HEK293 (cell line): Measurements from ENCODE around the gene TNS3.

Experiments
- CTCF ChIA-PET: fragments of 350-600 bp; formaldehyde crosslinking; extraction: SDS; loops from one replicate; lab custom pipeline; 2021; ENCODE audit warnings: antibody characterized with exemption; lab: Yijun Ruan, JAX
- POLR2A ChIA-PET: fragments of 300-600 bp; formaldehyde crosslinking; extraction: SDS; loops from one replicate; lab custom pipeline; 2020; ENCODE audit warnings: antibody characterized with exemption, inconsistent platforms; lab: Yijun Ruan, JAX
- H3K27ac ChIP-seq: fragments of 200-500 bp; sonication (Bioruptor generic); 2 replicates; pipeline ENCODE4 v1.5.1; 2014; ENCODE audit warnings: low read depth, low read length, control low read depth, inconsistent platforms; ENCODE audit errors: extremely low read depth
- H3K36me3 ChIP-seq, 2 experiments: fragments of 200-500 bp in 1 of 2; sonication (Bioruptor generic) in 1 of 2; 1 replicate in 1 of 2; 2 replicates in 1 of 2; pipeline ENCODE4 v1.5.1; 2014 to 2017; ENCODE audit warnings: inconsistent platforms in 2 of 2, low read length in 2 of 2; ENCODE audit not compliant: control insufficient read depth in 2 of 2, insufficient read depth in 1 of 2
- H3K4me1 ChIP-seq: fragments of 200-500 bp; sonication (Bioruptor generic); 2 replicates; pipeline ENCODE4 v1.5.1; 2014; ENCODE audit warnings: mild to moderate bottlenecking, low read length, inconsistent platforms; ENCODE audit not compliant: control insufficient read depth, insufficient read depth
- H3K4me3 ChIP-seq: 2 replicates; pipeline ENCODE4 v1.5.1; 2011; ENCODE audit warnings: low read depth, mild to moderate bottlenecking, control low read depth, low read length, moderate library complexity
- H3K9me3 ChIP-seq: fragments of 200-500 bp; sonication (Bioruptor generic); 2 replicates; pipeline ENCODE4 v1.5.1; 2014; ENCODE audit warnings: low read depth, low read length, inconsistent platforms; ENCODE audit not compliant: control insufficient read depth, insufficient read depth
- OVOL3 ChIP-seq: fragments of 450-650 bp; formaldehyde crosslinking; IDR thresholded peaks from 2 replicates; pipeline ENCODE4 v1.5.1; 2016; ENCODE audit warnings: missing biosample characterization, missing genetic modification characterization
- SCRT2 ChIP-seq: fragments of 450-650 bp; formaldehyde crosslinking; IDR thresholded peaks from 2 replicates; pipeline ENCODE4 v1.5.1; 2016; ENCODE audit warnings: missing biosample characterization, missing genetic modification characterization
- ZNF140 ChIP-seq: fragments of 450-650 bp; formaldehyde crosslinking; IDR thresholded peaks from 2 replicates; pipeline ENCODE4 v1.5.1; 2016; ENCODE audit warnings: missing biosample characterization, missing genetic modification characterization
- ZNF23 ChIP-seq: fragments of 450-650 bp; formaldehyde crosslinking; IDR thresholded peaks from 2 replicates; pipeline ENCODE4 v1.5.1; 2016; ENCODE audit warnings: missing biosample characterization, missing genetic modification characterization, borderline replicate concordance
- ZNF596 ChIP-seq: fragments of 450-650 bp; IDR thresholded peaks from 2 replicates; pipeline ENCODE4 v1.5.0; 2018; ENCODE audit warnings: missing biosample characterization, mild to moderate bottlenecking, missing genetic modification characterization, moderate library complexity
- ZXDB ChIP-seq: fragments of 450-650 bp; formaldehyde crosslinking; IDR thresholded peaks from 2 replicates; pipeline ENCODE4 v1.5.1; 2016; ENCODE audit warnings: missing biosample characterization, missing genetic modification characterization
- TF ChIP-seq, protein P1 (sequence below): fragments of 450-650 bp; formaldehyde crosslinking; IDR thresholded peaks from 2 replicates; pipeline ENCODE4 v1.5.1; 2016; ENCODE audit warnings: missing biosample characterization, missing genetic modification characterization, low read depth
- TF ChIP-seq, protein P2 (sequence below): fragments of 450-650 bp; formaldehyde crosslinking; IDR thresholded peaks from 2 replicates; pipeline ENCODE4 v1.5.1; 2016; ENCODE audit warnings: missing biosample characterization, missing genetic modification characterization, borderline replicate concordance
- TF ChIP-seq, protein P3 (sequence below): fragments of 450-650 bp; formaldehyde crosslinking; IDR thresholded peaks from 2 replicates; pipeline ENCODE4 v1.5.1; 2016; ENCODE audit warnings: missing biosample characterization, missing genetic modification characterization

Gene TNS3

DNA sequence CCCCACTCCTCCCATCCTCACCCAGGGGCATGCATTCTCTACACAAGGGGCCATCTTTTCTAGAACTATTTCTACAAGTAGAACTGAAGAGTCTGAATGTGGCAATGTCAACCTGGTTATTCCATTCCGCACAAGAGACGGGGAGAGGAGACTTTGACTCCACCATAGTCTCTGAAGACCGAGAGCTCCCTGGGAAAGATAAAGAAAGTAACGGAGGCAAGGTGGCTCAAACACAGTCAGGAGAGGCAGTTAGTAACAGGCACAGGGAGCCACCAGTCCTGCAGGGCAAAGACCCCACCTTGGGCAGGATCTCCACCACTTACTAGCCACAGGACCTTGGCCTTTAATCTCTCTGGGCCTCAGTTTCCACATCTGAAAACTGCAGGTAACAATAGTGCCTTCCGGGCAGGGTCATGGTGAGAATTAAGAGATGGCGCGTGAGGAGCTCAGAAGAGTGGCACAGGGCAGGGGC lies 100.3 kb downstream of the TNS3 start:
- Histone ChIP-seq H3K27ac (no peak overlapping the region), H3K4me1 (peaks cover 10% of the 10 kb centered on the region), H3K36me3 (no peaks in the 10 kb centered on the region), H3K4me3 (no peak overlapping the region), H3K9me3 (no peaks in the 10 kb centered on the region)
- ChIA-PET POLR2A (no interaction called here), CTCF (interaction anchor here (0.6 kb wide), 1 partner anchor 80 kb away, joined by 3 read pairs; no protein-coding TSS in a partner anchor)
- TF ChIP-seq, protein P1, sequence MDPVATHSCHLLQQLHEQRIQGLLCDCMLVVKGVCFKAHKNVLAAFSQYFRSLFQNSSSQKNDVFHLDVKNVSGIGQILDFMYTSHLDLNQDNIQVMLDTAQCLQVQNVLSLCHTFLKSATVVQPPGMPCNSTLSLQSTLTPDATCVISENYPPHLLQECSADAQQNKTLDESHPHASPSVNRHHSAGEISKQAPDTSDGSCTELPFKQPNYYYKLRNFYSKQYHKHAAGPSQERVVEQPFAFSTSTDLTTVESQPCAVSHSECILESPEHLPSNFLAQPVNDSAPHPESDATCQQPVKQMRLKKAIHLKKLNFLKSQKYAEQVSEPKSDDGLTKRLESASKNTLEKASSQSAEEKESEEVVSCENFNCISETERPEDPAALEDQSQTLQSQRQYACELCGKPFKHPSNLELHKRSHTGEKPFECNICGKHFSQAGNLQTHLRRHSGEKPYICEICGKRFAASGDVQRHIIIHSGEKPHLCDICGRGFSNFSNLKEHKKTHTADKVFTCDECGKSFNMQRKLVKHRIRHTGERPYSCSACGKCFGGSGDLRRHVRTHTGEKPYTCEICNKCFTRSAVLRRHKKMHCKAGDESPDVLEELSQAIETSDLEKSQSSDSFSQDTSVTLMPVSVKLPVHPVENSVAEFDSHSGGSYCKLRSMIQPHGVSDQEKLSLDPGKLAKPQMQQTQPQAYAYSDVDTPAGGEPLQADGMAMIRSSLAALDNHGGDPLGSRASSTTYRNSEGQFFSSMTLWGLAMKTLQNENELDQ, result no peak
- TF ChIP-seq ZNF596 (tag by site-specific recombination), result no peak
- no peak for TF ChIP-seq ZNF23 (tag by site-specific recombination)
- TF ChIP-seq, protein P2, sequence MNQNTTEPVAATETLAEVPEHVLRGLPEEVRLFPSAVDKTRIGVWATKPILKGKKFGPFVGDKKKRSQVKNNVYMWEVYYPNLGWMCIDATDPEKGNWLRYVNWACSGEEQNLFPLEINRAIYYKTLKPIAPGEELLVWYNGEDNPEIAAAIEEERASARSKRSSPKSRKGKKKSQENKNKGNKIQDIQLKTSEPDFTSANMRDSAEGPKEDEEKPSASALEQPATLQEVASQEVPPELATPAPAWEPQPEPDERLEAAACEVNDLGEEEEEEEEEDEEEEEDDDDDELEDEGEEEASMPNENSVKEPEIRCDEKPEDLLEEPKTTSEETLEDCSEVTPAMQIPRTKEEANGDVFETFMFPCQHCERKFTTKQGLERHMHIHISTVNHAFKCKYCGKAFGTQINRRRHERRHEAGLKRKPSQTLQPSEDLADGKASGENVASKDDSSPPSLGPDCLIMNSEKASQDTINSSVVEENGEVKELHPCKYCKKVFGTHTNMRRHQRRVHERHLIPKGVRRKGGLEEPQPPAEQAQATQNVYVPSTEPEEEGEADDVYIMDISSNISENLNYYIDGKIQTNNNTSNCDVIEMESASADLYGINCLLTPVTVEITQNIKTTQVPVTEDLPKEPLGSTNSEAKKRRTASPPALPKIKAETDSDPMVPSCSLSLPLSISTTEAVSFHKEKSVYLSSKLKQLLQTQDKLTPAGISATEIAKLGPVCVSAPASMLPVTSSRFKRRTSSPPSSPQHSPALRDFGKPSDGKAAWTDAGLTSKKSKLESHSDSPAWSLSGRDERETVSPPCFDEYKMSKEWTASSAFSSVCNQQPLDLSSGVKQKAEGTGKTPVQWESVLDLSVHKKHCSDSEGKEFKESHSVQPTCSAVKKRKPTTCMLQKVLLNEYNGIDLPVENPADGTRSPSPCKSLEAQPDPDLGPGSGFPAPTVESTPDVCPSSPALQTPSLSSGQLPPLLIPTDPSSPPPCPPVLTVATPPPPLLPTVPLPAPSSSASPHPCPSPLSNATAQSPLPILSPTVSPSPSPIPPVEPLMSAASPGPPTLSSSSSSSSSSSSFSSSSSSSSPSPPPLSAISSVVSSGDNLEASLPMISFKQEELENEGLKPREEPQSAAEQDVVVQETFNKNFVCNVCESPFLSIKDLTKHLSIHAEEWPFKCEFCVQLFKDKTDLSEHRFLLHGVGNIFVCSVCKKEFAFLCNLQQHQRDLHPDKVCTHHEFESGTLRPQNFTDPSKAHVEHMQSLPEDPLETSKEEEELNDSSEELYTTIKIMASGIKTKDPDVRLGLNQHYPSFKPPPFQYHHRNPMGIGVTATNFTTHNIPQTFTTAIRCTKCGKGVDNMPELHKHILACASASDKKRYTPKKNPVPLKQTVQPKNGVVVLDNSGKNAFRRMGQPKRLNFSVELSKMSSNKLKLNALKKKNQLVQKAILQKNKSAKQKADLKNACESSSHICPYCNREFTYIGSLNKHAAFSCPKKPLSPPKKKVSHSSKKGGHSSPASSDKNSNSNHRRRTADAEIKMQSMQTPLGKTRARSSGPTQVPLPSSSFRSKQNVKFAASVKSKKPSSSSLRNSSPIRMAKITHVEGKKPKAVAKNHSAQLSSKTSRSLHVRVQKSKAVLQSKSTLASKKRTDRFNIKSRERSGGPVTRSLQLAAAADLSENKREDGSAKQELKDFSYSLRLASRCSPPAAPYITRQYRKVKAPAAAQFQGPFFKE (tag by site-specific recombination), result no peak
- no peak for TF ChIP-seq OVOL3 (tag by site-specific recombination)
- no peak for TF ChIP-seq ZXDB (tag by site-specific recombination)

DNA sequence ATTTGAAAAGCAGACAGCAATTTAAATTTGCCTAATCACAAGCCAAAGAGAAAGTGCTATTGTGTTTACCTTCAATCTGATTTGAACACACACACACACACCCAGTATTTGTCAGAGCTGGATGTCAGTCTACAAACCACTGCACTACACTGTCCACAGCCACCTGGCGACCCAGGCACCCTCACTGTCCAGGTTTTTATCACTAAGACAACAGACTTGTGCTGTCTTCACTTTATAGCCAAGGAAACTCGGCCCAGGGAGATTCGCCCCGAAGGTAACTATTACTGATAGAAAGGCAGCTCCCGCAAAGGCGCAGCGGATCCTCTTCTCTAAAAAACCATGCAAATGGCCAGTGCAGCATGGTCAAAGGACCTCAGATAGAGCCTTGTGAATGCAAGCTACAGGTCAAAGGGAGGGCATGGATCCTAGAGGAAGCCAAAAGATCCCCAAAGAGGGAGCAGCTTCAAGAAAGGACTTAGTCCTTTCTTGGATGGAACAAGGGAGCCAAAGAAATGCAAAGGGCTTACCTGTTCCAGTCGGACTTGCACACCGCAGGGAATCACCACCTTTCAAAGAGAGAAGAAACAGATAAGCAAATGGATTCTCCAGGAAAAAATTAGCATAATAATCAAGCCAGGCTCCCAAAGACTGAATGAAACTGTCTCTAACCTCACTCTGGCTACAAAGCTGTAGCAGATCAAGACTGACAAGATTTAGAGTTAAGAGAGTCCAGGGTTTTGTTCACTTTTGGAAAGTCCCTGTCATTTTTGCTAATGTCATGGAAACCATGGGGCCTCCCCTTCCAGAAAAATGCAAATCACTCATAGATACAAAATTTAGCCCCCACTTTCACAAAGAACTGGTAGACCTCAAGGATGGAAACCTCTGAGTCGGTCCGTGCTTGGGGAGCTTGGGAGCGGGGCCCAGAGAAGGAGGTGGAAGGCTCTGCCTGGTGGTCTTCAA lies 101.1 kb downstream of the TNS3 start:
- Histone ChIP-seq H3K4me1 (peaks cover 10% of the 10 kb centered on the region), H3K36me3 (no peaks in the 10 kb centered on the region), H3K9me3 (no peaks in the 10 kb centered on the region), H3K4me3 (no peak overlapping the region), H3K27ac (no peak overlapping the region)
- ChIA-PET POLR2A (interaction anchor here (0.6 kb wide), 1 partner anchor 204 kb away, joined by 3 read pairs; no protein-coding TSS in a partner anchor), CTCF (interaction anchor here (0.6 to 0.7 kb wide), 2 partner anchors 71 to 81 kb away, joined by 3 read pairs; no protein-coding TSS in a partner anchor)
- TF ChIP-seq SCRT2 (tag by site-specific recombination), result no peak
- TF ChIP-seq, protein P3, sequence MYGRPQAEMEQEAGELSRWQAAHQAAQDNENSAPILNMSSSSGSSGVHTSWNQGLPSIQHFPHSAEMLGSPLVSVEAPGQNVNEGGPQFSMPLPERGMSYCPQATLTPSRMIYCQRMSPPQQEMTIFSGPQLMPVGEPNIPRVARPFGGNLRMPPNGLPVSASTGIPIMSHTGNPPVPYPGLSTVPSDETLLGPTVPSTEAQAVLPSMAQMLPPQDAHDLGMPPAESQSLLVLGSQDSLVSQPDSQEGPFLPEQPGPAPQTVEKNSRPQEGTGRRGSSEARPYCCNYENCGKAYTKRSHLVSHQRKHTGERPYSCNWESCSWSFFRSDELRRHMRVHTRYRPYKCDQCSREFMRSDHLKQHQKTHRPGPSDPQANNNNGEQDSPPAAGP (tag by site-specific recombination), result no peak
- no peak for TF ChIP-seq ZNF140
